NCI-H2171 treated with DMSO at 0.1 percent for 48 hours (cell line): ENCODE results near the gene SCYGR8.
"Not testable (repeated sequence)": the region's sequence is repeated elsewhere in the genome, so short reads cannot be mapped to it uniquely, and the experiment has no call there.

Experiments used
- DNase-seq: peaks from one replicate; lab custom pipeline; 2025; lab: John Stamatoyannopoulos, UW

The SCYGR8 gene

GRCh38 chr2:227745594-227745993, at the start of gene SCYGR8:
Gene SCYGR8, plus strand, starts transcription at chr2:227745894. Its CDS starts 0 bp downstream, at chr2:227745894.
- DNase-seq: no peak

DNA sequence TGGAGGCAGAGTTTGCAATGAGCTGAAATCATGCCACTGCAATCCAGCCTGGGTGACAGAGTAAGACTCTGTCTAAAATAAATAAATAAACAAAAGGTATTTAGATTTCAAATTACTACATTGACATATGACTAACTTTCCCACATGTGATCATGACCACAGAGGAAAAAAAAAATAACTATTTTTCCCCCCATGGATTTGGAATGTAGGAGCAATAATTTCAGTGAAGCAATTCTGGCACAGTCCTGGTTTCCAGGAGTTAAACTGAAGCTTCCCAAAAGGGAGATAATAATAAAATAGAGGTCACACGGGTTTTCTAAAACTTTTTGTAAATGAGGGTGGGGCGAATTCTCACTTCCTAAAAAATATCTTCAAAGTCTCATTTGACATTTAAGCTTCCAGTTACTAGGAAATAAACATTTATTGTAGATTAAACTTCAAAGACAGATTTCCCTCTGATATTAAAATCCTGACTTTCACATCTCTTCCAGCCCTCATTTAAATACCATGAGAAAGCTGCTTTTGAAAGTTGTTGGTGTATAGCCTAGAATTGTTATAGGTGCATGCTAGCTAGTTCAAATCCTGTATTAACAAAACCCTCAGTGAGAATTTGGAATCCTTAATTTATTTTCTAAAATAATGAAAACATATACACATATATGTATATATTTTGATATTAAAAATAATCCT, 48.6 kb upstream of the SCYGR8 start:
- DNase-seq: no peak

DNA sequence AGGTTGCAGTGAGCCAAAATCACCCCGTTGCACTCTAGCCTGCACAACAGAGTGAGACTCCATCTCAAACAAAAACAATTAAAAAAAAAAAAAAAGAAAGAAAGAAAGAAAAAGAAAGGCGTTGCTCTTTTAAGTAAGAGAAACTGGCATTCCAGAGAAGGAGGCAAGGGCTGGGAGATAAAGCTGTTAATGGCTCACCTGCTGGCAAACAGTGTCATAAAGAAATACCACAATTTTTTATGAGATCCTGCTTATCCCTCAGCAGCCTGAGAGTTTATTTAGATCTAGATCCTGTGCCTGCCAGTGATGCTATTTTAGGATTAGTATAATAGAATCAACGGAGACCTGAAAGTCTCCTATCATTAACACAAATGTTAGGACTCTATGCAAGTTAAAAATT, 44.1 kb upstream of the SCYGR8 start:
- DNase-seq: no peak

- DNase-seq: no peak
Measured at GRCh38 chr2:227703280-227703732, 42.4 kb upstream of the SCYGR8 start.

GRCh38 chr2:227703961-227704360, 41.7 kb upstream of the SCYGR8 start:
- no peak for DNase-seq

- no peak for DNase-seq
Measured at GRCh38 chr2:227706859-227707258, 38.8 kb upstream of the SCYGR8 start.

- DNase-seq: no peak
Measured at GRCh38 chr2:227707390-227707789, 38.3 kb upstream of the SCYGR8 start.

DNA sequence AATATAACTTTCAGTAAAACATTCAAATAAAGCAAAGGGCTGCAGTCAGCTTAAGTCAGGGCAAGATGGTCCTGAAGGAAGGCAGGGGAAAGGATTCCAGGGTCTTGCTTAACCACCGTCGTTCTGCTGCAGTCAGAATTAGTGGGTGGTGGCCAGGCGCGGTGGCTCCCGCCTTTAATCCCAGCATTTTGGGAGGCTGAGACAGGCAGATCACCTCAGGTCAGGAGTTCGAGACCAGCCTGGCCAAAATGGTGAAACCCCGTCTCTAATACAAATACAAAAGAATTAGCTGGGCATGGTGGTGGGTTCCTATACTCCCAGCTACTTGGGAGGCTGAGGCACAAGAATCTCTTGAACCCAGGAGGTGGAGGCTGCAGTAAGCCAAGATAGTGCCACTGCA, 34.7 kb upstream of the SCYGR8 start:
- no peak for DNase-seq

- no peak for DNase-seq
Measured at GRCh38 chr2:227713291-227713690, 32.4 kb upstream of the SCYGR8 start.

- DNase-seq: no peak
Measured at GRCh38 chr2:227716501-227716900, 29.2 kb upstream of the SCYGR8 start.

GRCh38 chr2:227717687-227718567, 27.8 kb upstream of the SCYGR8 start, which contains the start of gene SLC19A3:
Gene SLC19A3, minus strand, starts transcription at chr2:227718028. Its CDS starts 15,710 bp downstream, at chr2:227702318.
- no peak for DNase-seq

- no peak for DNase-seq
Measured at GRCh38 chr2:227719641-227720040, 26.1 kb upstream of the SCYGR8 start.

DNA sequence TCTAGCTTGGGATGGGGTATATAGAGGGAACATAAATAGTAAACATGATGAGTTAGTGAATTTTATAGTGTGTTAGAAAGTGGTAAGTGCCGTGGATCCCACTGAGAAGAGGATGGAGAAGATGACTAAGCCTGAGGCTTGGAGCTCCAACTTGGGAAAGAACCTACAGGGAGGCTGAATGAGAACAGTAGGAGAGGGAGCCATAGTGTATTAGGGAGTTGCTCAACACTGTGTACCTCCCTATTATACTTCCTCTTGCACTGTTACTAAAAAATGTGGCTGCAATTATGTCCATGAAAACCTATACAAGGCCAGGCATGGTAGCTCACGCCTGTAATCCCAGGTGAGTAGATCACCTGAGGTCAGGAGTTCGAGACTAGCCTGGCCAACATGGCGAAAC, 25.0 kb upstream of the SCYGR8 start:
- DNase-seq: no peak

DNA sequence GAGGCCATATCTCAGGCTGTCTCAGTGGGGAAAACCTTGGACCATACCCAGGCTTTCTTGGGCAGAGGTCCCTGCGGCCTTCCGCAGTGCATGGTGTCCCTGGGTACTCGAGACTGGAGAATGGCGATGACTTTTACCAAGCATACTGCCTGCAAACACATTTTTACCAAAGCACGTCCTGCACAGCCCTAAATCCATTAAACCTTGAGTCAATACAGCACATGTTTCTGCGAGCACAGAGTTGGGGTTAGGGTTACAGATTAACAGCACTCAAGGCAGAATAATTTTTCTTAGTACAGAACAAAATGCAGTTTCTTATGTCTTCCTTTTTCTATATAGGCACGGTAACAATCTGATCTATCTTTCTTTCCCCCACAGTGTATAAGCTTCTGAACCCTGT, 22.9 kb upstream of the SCYGR8 start:
- DNase-seq: not testable (repeated sequence)

- DNase-seq: no peak
Measured at GRCh38 chr2:227724394-227725039, 21.2 kb upstream of the SCYGR8 start, which contains the start of gene SCYGR6. Gene SCYGR6, minus strand, starts transcription at chr2:227724757. Its CDS starts 0 bp downstream, at chr2:227724757.

- no peak for DNase-seq
Measured at GRCh38 chr2:227728035-227728434, 17.7 kb upstream of the SCYGR8 start, which contains the start of gene SCYGR7. Gene SCYGR7, plus strand, starts transcription at chr2:227728335. Its CDS starts 0 bp downstream, at chr2:227728335.

DNA sequence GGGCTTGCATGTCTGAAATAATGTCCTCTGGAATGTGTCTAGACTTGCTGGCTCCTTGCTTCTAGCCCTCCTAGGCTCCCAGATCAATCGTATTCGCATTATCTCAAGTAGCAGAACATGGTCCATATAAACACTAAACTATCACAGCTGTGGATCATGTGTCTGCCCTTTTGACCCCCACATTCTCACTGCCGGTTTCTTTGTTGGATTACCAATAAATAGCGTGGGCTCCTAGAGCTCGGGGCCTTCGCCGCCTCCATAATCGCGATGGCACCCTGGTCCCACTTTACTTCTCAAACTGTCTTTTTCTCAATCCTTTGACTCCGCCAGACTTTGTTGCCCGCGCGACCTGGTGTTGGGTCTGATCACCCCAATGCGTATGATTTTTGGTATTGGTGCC, 6.3 kb upstream of the SCYGR8 start:
- no peak for DNase-seq

DNA sequence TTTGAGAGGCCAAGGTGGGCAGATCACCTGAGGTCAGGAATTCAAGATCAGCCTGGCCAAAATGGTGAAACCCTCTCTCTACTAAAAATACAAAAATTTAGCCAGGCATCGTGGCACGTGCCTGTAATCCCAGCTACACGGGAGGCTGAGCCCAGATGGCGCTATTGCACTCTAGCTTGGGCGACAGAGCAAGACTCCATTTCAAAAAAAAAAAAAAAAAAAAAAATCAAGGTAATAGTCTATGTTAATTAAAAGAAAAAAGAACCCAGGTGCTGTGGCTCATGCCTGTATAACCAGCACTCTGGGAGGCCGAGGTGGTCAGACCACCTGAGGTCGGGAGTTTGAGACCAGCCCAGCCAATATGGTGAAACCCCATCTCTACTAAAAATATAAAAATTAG, 5.0 kb upstream of the SCYGR8 start:
- DNase-seq: not testable (repeated sequence)

DNA sequence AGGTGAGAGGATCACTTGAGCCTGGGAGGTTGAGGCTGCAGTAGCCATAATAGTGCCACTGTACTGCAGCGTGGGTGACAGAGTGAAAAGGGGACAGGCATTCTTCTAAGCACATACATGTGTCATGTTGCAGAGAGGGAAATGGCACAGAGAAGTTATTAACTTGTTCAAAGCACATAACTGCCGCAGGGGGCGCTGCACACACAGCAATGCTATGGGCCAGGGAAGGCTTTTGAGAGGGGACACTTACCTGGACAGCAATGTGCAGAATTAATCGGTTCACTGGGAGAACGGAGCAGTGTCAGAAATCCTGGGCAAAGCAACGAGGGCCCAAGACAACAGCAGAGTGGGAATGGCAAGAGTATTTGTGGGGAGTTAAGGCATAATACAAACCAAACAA, 2.4 kb downstream of the SCYGR8 start:
- DNase-seq: no peak

GRCh38 chr2:227756261-227756660, 10.6 kb downstream of the SCYGR8 start:
- DNase-seq: not testable (repeated sequence)

DNA sequence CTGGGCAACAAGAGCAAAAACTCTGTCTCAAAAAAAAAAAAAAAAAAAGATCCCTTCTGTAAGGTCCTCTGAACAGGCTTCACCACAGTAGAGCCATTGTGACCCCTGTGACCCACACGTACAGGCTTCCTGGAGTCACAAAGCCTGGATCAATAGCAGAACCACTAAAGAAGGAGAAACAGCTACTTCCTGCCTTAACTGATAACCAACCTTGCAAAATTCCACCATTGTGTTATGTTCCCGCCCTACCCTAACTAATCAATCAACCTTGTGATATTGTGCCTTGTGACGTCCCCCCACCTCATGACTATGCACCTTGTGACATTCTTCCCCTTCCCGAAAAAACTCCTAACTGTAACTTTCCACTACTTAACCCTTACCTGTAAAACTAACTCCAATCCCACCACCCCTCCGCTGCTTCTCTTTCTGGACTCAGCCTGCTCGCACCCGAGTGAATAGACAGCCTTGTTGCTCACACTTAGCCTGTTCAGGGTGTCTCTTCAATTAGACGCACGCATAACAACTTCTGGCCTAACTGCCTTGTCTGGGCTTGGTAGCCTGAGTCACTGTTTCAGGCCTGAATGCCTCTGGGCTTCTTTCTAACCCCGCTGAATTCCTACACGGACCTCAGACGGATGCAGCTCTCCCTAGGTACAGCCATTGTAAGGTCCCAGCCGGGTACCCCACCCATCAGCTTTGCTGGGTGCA, 13.9 kb downstream of the SCYGR8 start:
- no peak for DNase-seq
